Stimulated activated CD8-positive, alpha-beta memory T cell treated with anti-CD3 and anti-CD28 coated beads, Interleukin-12 subunit alpha, Interleukin-12 subunit beta, amount 100 ng/mL, for 1 hour (primary cell): Measurements from ENCODE around the gene LYRM4.

Source experiments
- DNase-seq: peaks from one replicate; pipeline ENCODE4 v3.0.0-alpha.2; 2020; ENCODE audit warnings: low read depth

The LYRM4 gene

DNA sequence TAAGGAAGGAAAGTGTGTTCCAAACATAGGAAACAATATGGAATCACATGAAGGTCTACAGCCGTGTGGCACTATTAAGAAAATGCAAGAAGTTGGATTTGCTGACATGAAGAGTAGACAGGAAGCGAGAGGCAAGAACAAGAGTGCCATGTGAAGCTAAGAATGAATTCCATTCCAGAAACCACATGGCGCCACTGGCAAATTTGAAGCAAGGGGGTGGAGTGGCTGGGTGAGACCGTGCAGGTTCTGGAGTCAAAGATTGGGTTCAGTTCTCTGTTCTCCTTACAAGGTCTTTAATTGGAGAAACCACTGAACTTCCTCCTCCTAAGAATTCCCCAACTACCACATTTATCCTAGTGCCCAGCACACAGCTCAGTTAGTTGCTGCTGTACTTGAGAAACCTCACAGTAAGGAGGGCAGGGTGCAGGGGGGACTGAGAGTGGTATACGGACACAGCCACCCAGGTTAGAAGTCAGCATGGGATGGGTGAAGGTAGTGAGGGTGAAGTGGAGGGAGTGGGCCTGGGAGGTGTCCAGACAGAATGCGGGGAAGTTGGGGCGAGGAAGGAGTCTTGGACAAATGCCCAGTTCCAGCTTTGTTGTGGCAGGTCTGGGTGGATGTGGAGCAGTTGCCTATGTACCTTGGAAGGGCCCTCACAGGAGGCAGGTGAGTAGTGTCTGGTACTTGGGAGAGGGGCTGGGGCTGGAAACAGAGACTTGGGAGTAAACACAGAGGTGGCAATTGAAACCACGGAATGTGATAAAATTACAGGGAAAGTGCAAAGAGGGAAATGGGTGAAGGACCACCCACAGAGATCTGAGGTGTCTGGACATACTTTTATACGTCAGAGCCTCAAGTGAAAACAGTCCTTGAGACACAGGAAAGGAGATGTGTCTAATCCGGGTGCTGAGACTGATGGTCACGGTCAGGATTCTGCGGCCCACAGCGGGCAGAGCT, 14.3 kb downstream of the LYRM4 start:
- no peak for DNase-seq

DNA sequence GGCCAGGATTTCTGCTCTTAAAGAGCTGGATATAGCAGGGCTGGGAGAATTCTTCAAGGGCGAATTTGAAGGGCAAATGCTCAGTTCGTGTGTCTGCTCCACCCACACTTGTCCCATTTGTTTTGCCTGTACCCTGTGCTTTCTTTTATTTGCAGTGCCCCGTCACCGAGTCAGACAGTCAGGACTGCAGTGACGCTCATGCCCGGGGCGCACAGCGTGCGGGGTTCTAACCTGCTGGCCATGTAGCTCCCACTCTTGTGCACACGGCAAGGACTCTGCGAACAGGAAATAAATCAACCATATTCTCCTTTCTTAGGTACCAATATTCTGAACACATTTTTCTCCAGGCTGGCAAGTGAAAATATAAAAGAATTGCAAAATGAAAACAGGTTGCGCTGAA, 17.7 kb downstream of the LYRM4 start:
- no peak for DNase-seq

DNA sequence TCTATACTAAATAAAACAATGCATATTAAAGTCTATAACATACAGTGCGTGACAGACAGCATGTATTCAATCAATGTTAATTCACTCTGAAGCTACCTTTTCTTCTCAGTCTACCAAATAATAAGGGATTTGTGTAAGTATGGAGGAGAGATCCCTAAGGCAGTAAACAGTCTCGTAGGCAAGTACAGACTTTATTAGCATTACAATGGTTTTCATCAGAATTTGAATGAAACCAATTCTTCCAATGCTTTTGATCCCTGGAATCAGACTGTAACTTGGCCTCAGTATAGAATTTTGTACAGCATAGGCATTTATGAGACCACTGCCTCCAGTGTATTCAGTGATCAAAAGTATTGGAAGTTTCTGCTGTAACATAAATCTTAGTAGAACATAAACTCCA, 19.5 kb downstream of the LYRM4 start:
- no peak for DNase-seq

DNA sequence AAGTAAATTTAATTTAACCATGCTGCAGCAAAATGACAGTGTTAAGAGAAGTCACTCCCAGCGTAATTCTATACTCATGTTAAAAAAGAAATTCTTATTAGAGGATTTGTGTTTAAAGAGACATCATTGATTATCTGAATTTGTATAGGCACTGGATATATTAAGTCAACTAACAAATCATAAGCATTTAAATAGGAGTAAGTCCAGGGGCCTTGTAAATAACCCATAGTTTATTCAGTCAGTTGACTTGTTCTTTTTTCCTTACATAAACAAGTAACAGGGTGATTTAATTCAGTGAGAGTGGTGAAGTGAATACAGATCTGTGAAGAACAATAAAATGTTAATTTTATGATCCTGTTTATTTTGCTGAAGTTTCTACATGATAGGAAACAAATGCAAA, 22.4 kb downstream of the LYRM4 start:
- no peak for DNase-seq

DNA sequence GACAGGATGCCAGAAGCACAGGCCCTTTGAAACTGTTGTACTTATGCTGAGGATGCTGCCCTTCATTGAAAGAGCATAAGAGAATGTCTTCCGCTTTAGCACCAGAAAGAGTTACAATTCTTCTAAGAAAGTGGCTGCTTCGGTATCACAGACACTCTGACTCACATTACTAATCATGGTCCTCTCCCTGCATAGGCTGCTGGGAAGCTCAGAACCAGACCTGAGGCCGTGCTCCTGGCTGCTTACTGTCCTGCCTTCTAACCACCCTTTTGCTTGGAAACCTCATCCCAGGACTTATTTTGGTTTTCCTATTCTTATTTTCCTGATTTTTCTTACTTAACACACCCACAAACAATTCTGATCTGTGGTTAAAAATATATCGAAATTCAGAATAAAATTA, 22.9 kb downstream of the LYRM4 start:
- DNase-seq, result no peak

DNA sequence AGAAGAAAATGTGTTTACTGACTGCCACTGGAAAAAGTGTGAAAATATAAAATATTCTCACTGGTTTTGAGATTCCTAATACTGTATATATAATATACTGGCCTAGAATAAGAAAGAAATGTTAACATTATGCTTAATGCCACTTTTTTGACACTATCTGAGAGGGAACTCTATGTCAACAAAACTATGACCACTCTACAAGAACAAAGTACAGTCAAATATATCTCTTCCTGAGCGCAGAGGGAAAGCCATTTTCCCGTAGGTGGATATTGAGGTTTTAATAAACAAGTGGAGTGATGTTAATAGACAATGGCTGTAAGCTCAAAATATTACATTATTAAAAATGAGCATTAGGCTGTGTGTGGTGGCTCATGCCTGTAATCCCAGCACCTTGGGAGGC, 24.9 kb downstream of the LYRM4 start:
- no peak for DNase-seq

DNA sequence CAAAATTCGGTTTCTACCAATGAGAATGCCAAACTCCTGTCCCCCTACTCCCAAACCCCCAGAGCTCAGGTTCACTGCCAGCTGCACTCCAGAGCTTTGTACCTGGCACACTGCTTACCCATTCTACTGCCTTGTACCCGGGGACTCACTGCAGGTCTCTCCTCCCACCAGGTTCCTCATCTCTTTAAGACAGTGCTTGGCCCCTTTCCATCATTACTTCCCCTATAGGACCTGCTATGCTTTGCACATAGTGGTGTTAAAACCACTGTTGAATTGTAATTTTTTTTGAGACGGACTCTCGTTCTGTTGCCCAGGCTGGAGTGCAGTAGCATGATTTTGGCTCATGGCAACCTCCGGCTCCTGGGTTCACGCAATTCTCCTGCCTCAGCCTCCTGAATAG, 25.9 kb downstream of the LYRM4 start:
- no peak for DNase-seq

DNA sequence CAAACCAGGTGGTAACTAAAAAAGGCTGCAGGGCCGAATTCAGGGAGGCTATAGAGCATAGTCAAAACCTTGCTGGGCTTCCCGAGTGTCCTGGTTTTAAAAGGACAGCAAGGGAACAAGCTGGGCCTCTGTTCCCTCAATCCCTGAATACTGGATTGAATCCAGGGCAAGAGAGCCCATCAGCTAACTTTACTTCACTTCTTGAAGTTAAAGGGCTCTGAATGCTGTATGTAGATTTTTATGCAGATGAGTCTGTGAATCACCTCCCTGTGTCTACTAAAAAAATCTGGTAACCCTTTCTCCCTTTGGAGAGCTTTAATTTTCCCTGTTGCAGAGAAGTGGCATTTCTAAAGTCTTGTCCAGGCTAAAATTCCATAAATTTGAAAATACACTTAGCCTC, 29.5 kb downstream of the LYRM4 start:
- no peak for DNase-seq

DNA sequence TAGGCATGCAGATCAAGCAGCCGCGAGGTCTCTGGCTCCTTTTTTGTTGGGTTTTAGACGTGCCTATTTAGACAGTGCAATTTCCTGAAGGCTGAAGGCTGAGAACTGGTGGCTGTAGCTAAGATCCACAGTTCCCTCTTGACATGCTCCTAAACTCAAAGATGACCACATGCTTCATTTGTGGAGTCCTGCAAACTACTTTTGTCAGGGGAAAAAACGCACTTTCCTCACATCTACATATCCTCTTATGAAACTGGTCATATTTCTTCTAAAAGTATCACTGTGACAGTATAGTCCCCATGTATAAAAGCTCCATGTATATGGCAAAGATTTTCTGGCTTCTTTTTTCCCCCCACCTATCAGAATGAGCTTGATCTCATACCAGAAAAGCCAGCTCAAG, 30.7 kb downstream of the LYRM4 start:
- no peak for DNase-seq

DNA sequence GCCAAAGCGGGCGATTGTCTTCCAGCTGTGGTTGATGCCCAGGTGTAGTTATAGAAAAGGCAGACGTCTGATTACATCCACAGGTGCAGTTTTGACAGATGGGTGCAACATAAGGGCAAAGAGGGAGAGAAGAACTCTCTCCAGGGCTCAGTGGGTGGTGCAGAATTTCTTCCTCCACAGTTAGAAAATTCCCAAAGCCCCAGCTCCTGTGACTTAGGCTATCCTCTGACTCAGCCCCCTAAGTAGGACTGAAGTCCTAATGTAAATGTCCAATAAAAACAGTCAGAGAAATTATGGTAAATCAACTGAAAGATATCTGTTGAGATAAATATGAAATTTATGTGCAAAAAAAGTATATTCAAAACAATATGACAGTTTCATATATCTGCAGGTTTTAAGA, 31.4 kb downstream of the LYRM4 start:
- no peak for DNase-seq

DNA sequence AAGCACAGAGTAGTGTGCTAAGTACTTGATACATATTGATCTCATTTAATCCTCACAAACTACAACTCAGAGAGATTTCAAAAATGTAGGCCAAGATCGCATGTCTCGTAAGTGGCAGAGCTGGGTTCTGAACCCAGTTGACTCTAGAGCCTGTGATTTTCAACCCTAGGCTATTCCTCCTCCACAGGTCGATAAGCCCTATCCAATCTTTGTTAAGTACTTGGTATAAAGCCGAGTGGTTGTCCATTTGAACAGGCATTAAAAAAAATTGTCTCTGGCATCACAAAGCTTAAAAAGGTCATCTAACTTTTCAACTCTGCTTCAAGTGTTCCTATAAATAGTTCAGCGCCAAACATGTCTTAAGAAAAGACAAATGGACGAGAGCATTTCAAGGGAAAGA, 37.4 kb downstream of the LYRM4 start:
- no peak for DNase-seq

DNA sequence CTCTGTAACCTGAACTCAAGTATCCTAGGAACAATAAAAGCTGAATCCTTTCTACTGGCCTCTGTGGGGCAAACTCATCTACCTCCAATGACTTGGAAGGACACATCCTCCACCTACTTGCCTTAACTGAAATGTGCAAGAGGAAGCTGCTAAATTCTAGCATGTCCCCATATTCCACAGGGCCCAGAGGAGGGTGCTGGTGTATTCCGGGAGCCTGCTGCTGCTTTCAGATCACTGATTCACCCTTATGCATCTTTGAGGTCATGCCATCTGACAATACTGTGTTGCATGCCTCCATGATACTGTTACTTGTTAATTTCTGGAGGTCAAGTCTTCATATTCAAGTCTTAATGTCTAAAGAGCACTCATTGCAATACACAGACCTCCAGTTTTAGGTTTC, 40.3 kb downstream of the LYRM4 start:
- no peak for DNase-seq

DNA sequence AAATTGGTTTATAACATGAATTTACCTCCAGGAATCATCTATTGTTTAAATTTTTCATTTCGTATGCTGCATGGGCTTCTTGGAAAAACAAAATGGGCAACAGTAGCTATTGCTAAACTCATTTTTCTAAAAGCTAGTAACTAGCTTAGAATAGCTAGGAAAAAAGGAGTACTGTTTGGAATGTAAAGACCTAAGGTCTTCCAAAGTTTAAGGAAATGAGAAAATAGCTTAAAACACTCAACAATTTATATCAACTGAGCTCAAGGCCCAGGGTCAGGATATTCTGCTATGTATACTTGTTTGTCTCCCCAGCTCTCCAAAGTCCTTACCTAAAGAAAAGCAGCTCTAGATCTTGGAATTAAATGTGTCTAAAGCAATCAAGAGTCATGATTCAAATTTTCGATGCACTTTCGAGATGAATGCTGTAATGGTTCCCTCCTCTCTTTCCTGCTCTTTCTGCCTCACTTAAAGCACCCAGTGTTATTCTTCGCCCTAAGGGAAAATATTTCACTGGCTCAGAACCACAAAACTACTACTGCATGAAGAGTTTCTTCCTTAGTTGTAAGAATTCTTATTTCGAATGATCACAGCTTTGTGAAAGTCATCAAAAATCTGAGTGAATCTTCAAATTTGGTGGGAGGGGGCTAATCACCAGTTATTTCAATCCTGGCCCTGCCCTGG, 41.6 kb downstream of the LYRM4 start:
- no peak for DNase-seq

DNA sequence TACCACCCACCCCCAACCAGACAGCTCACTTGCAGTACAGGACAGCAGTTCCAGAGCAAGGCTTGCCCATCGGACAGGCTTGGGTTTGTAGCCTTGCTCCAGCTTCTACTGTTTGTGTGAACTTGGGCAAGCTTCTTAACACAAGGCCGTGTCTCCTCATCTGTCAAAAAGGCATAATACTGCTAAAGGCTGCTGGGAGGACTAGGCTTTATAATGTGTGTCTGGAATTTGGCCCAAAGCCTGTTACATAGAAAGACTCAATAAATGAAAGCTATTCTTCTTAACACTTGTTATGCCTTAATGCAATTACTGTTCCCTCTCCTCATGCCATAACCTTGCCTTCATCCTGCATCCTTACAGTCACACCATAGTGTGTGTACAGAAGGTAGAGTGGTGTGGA, 43.4 kb downstream of the LYRM4 start:
- no peak for DNase-seq

DNA sequence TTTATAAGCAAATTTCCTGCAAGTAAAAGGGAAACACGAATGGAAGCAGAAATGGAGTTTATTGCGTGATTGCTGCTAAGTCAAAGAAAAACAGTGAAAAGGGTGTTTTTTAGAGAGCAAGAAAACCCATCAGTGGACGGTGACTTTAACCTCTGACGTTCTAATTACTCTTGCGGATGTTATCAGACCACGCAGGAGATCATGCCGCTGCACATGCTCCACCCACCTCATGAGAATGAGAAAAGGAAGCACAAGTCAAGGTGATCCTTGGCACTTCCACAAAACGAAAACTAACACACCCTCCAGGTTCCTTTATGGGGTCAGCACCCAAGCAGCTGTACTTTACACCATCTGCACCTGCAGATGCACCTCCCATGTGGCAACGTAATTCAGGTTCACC, 45.0 kb downstream of the LYRM4 start:
- no peak for DNase-seq

DNA sequence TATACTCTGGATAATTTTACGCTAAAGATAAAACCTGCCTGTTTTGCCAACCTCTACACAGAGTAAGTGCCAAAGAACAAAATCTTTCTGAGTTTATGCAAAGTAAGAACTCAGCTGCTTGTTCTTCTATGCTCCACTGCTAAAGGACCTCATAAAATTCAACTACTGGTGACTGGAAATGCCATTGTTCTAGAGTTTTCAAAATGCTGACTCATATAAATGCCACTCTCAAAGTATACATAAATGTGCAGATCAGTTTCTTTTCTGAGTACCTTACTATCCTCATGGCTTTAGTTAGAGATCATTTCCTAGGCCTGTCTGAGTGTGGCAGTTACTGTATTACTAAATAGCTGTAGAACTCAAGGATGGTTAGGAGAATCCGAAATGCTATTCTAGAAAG, 45.6 kb downstream of the LYRM4 start:
- no peak for DNase-seq

DNA sequence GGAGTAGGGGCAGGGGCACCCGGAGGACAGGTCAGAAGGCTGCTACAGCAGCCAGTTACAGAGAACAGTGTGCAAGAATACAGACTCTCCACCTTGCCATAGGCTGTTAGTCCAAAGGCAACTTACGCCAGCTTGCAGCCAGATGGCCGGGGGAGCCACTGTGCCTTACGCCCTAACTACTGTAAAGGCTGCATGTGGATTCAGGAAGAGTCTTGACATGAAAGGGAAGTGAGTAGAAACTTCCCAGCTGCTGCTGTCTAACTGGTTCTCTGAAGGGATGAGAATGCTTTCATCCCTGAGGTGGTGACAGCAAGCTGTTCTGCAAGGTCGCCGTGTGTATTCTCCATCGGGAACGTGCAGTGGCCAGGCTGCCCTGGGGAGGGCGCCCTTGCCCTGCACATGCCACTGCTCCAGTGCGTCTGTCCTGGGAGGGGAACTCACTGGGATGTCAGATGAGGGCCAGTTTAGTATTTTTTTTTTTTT, 46.1 kb downstream of the LYRM4 start:
- DNase-seq, result no peak

DNA sequence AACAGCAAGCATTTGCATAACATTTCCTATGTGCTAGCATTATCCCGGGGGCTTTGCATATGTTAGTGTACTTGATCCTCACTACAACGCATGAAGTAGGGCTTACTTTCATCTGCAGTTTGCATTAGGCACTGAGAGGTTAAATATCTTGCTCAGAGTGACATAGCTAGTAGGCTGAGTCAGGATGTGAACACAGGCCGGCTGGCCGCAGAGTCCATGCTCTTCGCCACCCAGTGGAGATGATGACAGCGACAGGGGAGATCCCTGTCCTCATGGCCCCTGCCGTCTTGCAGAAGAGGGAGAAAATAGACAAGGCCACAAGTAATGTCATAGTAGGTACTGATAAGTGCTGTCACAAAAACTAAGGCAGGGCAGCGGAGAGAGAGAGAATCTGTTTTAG, 46.9 kb downstream of the LYRM4 start:
- no peak for DNase-seq

DNA sequence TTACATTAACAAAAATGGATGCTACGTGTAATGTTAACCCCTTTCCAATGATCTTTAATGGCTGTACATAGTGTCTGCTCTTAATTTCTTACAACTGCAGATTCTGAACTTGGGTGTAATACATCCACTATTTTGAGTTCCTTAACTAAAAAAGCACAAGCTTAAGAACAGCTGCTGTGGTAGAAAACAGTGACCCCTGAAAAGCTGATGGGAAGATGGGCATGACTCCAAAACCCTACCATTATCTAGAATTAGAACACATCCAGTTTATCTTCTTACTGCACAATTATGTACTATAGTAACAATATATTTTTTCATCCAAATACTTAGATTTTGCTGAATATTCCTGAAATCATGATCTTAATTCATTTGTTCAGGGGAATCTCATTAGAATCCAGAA, 49.3 kb downstream of the LYRM4 start:
- DNase-seq, result no peak

DNA sequence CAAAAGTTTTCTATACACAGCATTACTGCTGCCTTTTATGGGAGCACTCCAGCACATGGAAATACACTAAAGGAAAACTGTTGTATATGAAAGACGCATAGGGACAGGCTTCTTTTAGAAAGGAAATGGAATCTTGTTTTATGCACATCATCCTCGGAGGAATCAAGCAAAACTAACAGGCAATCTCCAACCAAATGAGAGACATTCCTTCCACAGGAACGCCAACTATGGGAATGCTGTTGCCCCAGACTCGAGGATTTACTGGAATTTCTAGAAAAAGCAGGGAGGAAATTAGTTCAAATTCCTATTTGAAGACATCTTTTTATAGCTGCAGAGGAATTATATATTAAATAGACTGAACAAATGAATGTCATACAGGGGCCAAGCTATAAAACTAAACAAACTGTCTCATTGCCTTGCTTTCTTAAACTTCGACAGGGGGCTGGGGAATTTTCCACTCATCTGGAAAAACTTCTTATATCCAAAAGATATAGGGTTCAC, 52.2 kb downstream of the LYRM4 start:
- no peak for DNase-seq

DNA sequence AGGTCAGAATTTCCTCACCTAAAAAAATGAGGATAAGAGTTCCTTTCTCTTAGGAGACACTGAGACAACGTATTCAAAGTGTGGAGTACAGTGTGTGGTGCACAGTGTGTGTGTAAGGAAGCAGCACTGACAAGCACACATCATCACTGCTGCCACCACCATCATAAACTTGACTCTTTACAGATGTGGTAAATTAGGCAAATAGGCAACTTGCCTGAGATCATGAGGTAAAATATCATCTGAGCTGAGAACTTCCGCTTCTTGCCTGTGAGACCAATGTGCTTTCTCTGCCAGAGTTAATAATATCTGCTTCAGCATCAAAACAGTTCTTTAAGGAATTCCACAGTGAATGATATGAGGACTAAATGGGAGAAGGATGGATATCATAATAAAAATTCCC, 52.7 kb downstream of the LYRM4 start:
- DNase-seq, result no peak

DNA sequence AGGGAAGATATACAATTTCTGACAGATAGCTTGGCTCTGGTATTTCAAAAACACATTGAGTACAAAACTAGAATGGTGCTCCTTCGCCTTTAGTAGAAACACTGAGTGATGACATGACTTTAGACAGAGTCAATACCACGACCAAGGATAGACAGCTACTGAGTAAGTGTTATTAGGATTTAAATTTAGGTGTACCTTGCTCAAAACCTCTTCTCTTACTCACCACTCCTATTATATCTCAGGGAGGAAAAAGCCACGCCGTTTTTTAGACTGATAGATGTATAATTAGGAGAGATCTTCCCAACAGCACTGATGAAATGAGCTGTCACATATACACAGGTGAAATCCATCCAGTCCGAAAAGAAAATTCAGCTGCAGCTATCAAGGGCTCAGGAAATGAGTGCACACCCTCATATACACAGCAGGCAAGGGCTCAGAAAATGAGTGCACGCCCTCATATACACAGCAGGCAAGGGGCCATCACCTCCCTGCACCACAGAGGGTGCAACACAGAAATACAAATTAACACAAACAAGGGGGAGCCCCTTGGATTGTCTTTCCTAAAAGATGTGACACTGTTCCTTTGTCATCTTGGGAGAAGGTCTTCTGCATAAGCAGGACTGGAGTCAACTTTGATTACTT, 53.7 kb downstream of the LYRM4 start:
- no peak for DNase-seq
